Heart left ventricle (tissue), 16 donors: ENCODE data around the gene MESP1. TPM values are rescaled to one million over a fixed set of nuclear protein-coding genes. Genes with fewer than 3 reads are reported as not detected.
"Not testable (repeated sequence)": the region's sequence is repeated elsewhere in the genome, so short reads cannot be mapped to it uniquely, and the experiment has no call there.

Source experiments
- ATAC-seq, 4 donors: fragments of 200-7000 bp; cut with Tn5 transposase; one replicate each; pipeline ENCODE4 v1.9.1; 2020 to 2022; ENCODE audit warnings: moderate library complexity in 4 of 4, mild to moderate bottlenecking in 3 of 4, moderate number of reproducible peaks in 1 of 4
- DNase-seq, 5 donors: peaks; one replicate each; pipeline ENCODE4 v3.0.0-alpha.2; 2020
- H3K27ac ChIP-seq, 12 donors: fragments of 200-600 bp; sonication (generic) in 4 of 12; one replicate each; pipeline versions ENCODE4 v1.5.0 to v1.8.0; 2016 to 2022; ENCODE audit warnings: mild to moderate bottlenecking in 2 of 12
- H3K27me3 ChIP-seq, 9 donors: fragments of 200-600 bp; sonication (generic) in 2 of 9; one replicate each; pipeline versions ENCODE4 v1.5.1 to v1.8.0; 2016 to 2022; ENCODE audit warnings: mild to moderate bottlenecking in 3 of 9
- H3K36me3 ChIP-seq, 9 donors: fragments of 200-600 bp; sonication (generic) in 2 of 9; one replicate each; pipeline versions ENCODE4 v1.5.0 to v1.8.0; 2018 to 2022; ENCODE audit warnings: mild to moderate bottlenecking in 2 of 9
- H3K4me1 ChIP-seq, 12 donors: fragments of 200-600 bp; sonication (generic) in 4 of 12; one replicate each; pipeline versions ENCODE4 v1.5.0 to v1.8.0; 2016 to 2022; ENCODE audit warnings: mild to moderate bottlenecking in 3 of 12
- H3K4me3 ChIP-seq, 12 donors: fragments of 200-600 bp; sonication (generic) in 4 of 12; one replicate each; pipeline versions ENCODE4 v1.5.0 to v1.8.0; 2017 to 2022; ENCODE audit warnings: mild to moderate bottlenecking in 9 of 12, moderate library complexity in 4 of 12
- H3K9me3 ChIP-seq, 12 donors: fragments of 200-600 bp; sonication (generic) in 4 of 12; one replicate each; pipeline versions ENCODE4 v1.5.0 to v1.8.0; 2016 to 2022; ENCODE audit warnings: mild to moderate bottlenecking in 1 of 12
- CTCF ChIP-seq, 12 donors: fragments of 200-600 bp; sonication (generic) in 4 of 12; IDR thresholded peaks; one replicate each; pipeline versions ENCODE4 v1.5.0 to v1.8.0; 2018 to 2022; ENCODE audit warnings: antibody characterized with exemption in 12 of 12, mild to moderate bottlenecking in 5 of 12
- POLR2A ChIP-seq, 2 donors: fragments of 450-650 bp; IDR thresholded peaks; one replicate each; pipeline ENCODE4 v1.6.1; 2017; ENCODE audit warnings: antibody characterized with exemption in 2 of 2, mild to moderate bottlenecking in 2 of 2, moderate library complexity in 2 of 2
- WGBS, 4 donors: extraction: QIAGEN DNeasy Blood & Tissue Kit in 2 of 4; methylation state at CpG; one replicate each; pipeline versions ENCODE4 v1.1.5 to v1.1.7; 2013 to 2018; 5-methylcytosine and 5-hydroxymethylcytosine counted together
- intact Hi-C, 10 donors: fragments of 100-400 bp; cut with DNase I; formaldehyde crosslinking; loops; one replicate each; pipeline versions ENCODE4 v1.11.1 to v1.14.2; 2022
- polyA plus RNA-seq, 2 donors: library from polyadenylated mRNA; stranded (reverse); fragments of 200-250 nt; gene quantifications; one replicate each; pipeline ENCODE4 v1.2.3, GENCODE V29; 2013
- total RNA-seq, 9 donors: library from RNA; depleted of rRNA in 2 of 9; stranded (reverse); fragments of >200 nt in 2 of 9; fragmentation: NEBNext Ultra II Directional in 3 of 9; extraction: Animal tissue kit (Norgen Biotek cat#: 25700) in 3 of 9; gene quantifications; one replicate each; pipeline versions ENCODE4 v1.1.0 to v1.2.4, GENCODE V29; 2016 to 2023
- donor health status: ischemic (EF 13 %, LVEDD 7.1; RV severe dilation, severe dysfunction).
- donor health status: healthy with polysubstance abuse.
- donor health status: DM: no; HTN: yes; CAD: no.
- donor health status: DM: no; HTN: no; CAD: no.
- donor health status: ischemic (EF 25% LVEDD 6.9; RV normal size, moderate dysfunction).
- donor health status: ischemic (EF 25% LVEDD 5.7; RV mildly dilated, moderate dysfunction).
- donor health status: healthy.
- donor health status: DM: yes; HTN: yes; CAD: no.
- donor health status: ischemic (EF 35%, LVEDD 5.7; RV mildly dilated, moderate dysfunction).
- donor health status: nonischemic (EF 11% LVEDD 7.7; RV severe dilation, severe dysfunction).
- donor health status: DM: yes; HTN: yes; CAD: no.
- donor health status: PGD.
- donor health status: ischemic (EF 29% LVEDD 5.4; RV normal size, mild dysfunction).
- donor health status: nonischemic (EF 23%, LVEDD 6.1; RV moderate dilation, normal function).

The MESP1 gene
- total and polyA plus RNA-seq, 11 donors = 0.43 to 6.9 (median 5.1) TPM

GRCh38 chr15:89790661-89791060 is 39.6 kb upstream of the MESP1 start:
- Histone ChIP-seq H3K27me3 (no peaks in the 10 kb centered on the region), H3K4me1 (peaks cover 0 to 13% (median 6%) of the 10 kb centered on the region in 12 donors), H3K4me3 (no peak overlapping the region), H3K27ac (no peak overlapping the region), H3K36me3 (peaks cover 0 to 46% (median 0%) of the 10 kb centered on the region in 9 donors), H3K9me3 (peaks cover 0 to 21% (median 3%) of the 10 kb centered on the region in 12 donors)
- 83 to 89% (median 87%) methylated on average over 16 of the region's 16 CpGs for WGBS, 4 donors
- TF ChIP-seq POLR2A (IDR thresholded peaks at IDR 0.05) (no peak), CTCF (IDR thresholded peaks at IDR 0.05) (no peak)
- ATAC-seq (no peak), DNase-seq (no peak)
- intact Hi-C loops = no loop called here

- Histone ChIP-seq H3K9me3 (peaks cover 0 to 21% (median 3%) of the 10 kb centered on the region in 12 donors), H3K36me3 (peaks cover 0 to 51% (median 0%) of the 10 kb centered on the region in 9 donors), H3K4me1 (peaks cover 0 to 9% (median 2%) of the 10 kb centered on the region in 12 donors), H3K27ac (no peak overlapping the region), H3K27me3 (no peaks in the 10 kb centered on the region), H3K4me3 (no peak overlapping the region)
- no peak for DNase-seq
- no peak for ATAC-seq
- TF ChIP-seq POLR2A (IDR thresholded peaks at IDR 0.05) (no peak), CTCF (IDR thresholded peaks at IDR 0.05) (no peak)
- intact Hi-C loops = no loop called here
- WGBS, 4 donors = 74 to 83% (median 79%) methylated on average over 10 of the region's 10 CpGs
Measured at GRCh38 chr15:89790206-89790605, 39.2 kb upstream of the MESP1 start.

GRCh38 chr15:89788585-89788984 is 37.5 kb upstream of the MESP1 start:
- ATAC-seq, H3K27ac ChIP-seq, DNase-seq, H3K4me1 ChIP-seq, H3K4me3 ChIP-seq, intact Hi-C loops, H3K27me3 ChIP-seq: not testable (repeated sequence)
- Histone ChIP-seq H3K36me3 (peaks cover 0 to 51% (median 0%) of the 10 kb centered on the region in 9 donors), H3K9me3 (peaks cover 0 to 21% (median 3%) of the 10 kb centered on the region in 12 donors)
- WGBS, 4 donors = 97 to 99% (median 97%) methylated on average over 4 of the region's 4 CpGs

- 93 to 97% (median 95%) methylated on average over 3 of the region's 3 CpGs for WGBS, 4 donors
- Histone ChIP-seq H3K27me3 (no peaks in the 10 kb centered on the region), H3K36me3 (peaks cover 0 to 51% (median 0%) of the 10 kb centered on the region in 9 donors), H3K4me1 (no peaks in the 10 kb centered on the region), H3K9me3 (peaks cover 0 to 21% (median 3%) of the 10 kb centered on the region in 12 donors), H3K27ac (no peak overlapping the region), H3K4me3 (no peak overlapping the region)
- TF ChIP-seq CTCF (IDR thresholded peaks at IDR 0.05) = no peak
- TF ChIP-seq POLR2A (IDR thresholded peaks at IDR 0.05) = no peak
- ATAC-seq (no peak), DNase-seq (no peak)
- intact Hi-C loops = no loop called here
Measured at GRCh38 chr15:89787944-89788343, 36.9 kb upstream of the MESP1 start.

GRCh38 chr15:89785774-89786140 is 34.7 kb upstream of the MESP1 start:
- peaks cover 0 to 21% (median 3%) of the 10 kb centered on the region in 12 donors for H3K9me3 ChIP-seq
- H3K36me3 ChIP-seq = peaks cover 0 to 32% (median 0%) of the 10 kb centered on the region in 9 donors
- intact Hi-C loops = no loop called here
- H3K27ac ChIP-seq = no peak overlapping the region
- H3K27me3 ChIP-seq = no peaks in the 10 kb centered on the region
- H3K4me3 ChIP-seq = no peak overlapping the region
- H3K4me1 ChIP-seq = peaks cover 0 to 20% (median 0%) of the 10 kb centered on the region in 12 donors
- TF ChIP-seq CTCF (IDR thresholded peaks at IDR 0.05) (no peak), POLR2A (IDR thresholded peaks at IDR 0.05) (no peak)
- ATAC-seq (no peak), DNase-seq (no peak)
